Right lung (tissue), 5 donors: ENCODE data around the gene PAN2. TPM values are rescaled to one million over a fixed set of nuclear protein-coding genes. Genes with fewer than 3 reads are reported as not detected.
"Not testable (repeated sequence)": the region's sequence is repeated elsewhere in the genome, so short reads cannot be mapped to it uniquely, and the experiment has no call there.

Source experiments
- DNase-seq, 2 donors: peaks; one replicate each; pipeline ENCODE4 v3.0.0-alpha.2; 2013
- polyA plus RNA-seq, 5 donors: library from polyadenylated mRNA; unstranded; fragments of 120-200 nt; gene quantifications; one replicate each; pipeline versions ENCODE4 v1.2.1 to v1.2.3, GENCODE V29; 2013; ENCODE audit warnings: inconsistent platforms in 1 of 5, low replicate concordance in 1 of 5; ENCODE audit not compliant: insufficient read length in 5 of 5, insufficient read depth in 1 of 5

PAN2 gene
- polyA plus RNA-seq, 5 donors, result 64.8 to 96.1 (median 78.4) TPM

DNA sequence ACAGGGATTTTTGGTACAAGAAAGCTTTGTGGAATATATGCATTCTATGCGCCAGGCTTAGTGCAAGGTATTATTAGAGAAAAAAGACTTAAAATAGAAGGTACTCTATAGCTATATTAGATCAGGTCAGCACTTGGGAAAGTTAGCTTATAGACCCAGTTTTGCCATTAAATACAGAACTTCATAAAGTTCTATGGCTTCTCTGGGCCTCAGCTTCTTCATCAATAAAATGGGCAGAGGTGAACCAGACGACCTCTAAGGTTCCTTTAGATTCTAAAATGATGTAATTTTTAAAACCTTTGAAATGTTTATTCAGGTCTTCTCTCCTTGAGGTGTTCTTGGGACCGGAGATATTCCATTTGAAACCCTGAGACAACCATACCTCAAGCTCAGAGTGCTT is 25.1 kb downstream of the PAN2 start:
- DNase-seq, result no peak

- DNase-seq, result no peak
Measured at GRCh38 chr12:56307221-56307965, 26.4 kb downstream of the PAN2 start.

GRCh38 chr12:56304872-56305590 is 28.8 kb downstream of the PAN2 start:
- DNase-seq, result no peak

DNA sequence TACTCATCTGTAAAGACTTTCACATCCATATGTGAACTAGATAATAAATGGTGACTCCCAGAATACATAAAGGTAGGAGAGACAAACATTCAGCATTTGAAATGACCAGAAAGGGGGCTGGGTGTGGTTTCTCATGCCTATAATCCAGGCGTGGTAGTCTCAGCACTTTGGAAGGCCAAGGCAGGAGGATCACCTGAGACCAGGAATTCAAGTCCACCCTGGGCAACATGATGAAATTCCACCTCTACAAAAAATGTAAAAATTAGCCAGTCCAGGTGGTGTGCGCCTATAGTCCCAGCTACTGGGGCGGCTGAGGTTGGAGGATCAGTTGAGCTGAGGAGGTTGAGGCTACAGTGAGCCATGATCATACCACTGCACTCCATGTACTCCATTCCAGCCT is 29.5 kb downstream of the PAN2 start:
- no peak for DNase-seq

DNA sequence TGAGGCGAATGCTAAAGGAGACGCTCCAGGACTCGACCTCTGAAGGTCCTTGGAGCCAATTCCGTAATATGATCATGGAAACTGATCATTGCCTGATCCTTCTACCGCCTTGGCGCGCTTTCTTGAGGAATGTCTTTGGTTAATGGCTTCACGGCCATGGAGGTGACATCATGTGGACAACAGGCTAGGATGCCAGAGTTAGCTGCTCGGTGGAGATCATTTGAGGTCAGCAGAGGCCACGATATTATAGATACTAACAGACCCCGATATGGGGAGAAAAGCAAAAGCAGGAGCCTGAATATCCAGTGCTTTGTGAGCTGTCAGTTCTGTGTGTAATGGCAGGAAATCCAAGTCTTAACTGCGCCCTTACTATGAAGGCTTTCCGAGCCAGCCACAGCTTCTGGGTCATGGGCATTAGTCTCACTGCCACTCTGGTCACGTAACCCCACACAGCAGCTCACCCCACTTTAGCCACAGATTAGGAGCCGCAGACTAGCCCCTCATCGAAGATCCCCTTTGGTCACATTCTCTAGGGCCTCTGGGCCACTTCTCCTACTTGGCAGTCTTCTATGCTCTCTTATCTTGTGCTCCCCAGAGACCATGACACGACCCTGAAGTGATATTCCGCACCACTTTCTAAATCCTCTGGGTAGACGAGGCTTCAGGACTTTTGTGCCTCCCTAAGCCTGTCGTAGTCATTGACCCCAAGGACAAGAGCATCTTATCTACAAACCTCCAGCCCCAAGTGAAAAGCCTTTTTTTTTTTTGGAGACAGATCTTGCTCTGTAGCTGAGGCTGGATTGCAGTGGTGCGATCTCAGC is 32.9 kb downstream of the PAN2 start:
- DNase-seq, result no peak

- peak; percentile 95 to 97 for DNase-seq
Measured at GRCh38 chr12:56299853-56300643, 33.8 kb downstream of the PAN2 start, which contains the start of gene CS. TSS of gene CS (minus strand) at chr12:56300330. CDS start at chr12:56300201, 129 bp downstream.

GRCh38 chr12:56299308-56299852 is 34.4 kb downstream of the PAN2 start:
- no peak for DNase-seq

- no peak for DNase-seq
Measured at GRCh38 chr12:56298828-56299227, 35.0 kb downstream of the PAN2 start.

GRCh38 chr12:56297400-56297799 is 36.4 kb downstream of the PAN2 start:
- no peak for DNase-seq

- DNase-seq, result no peak
Measured at GRCh38 chr12:56296295-56296694, 37.5 kb downstream of the PAN2 start.

DNA sequence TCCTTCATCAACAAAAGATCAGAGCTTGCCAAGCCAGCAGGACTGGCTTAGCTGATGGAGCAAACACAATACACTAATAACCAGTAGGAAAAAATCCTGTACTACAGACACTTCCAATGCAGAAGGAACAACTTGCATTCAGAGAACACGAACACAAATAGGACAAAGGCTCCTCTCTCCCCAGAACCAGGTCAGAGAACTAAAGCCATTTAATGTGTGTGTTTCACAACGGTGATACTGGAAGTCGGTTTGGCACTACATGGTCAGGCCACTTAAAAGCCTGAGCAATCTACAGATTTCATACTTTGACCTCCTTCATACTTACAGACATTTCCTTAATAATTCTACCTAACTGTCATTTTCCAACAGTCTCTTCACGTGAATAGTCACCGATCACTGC is 40.0 kb downstream of the PAN2 start:
- DNase-seq, result no peak

- DNase-seq, result no peak
Measured at GRCh38 chr12:56288705-56289387, 45.0 kb downstream of the PAN2 start.

GRCh38 chr12:56286044-56286830 is 47.6 kb downstream of the PAN2 start:
- DNase-seq, result no peak

- not testable (repeated sequence) for DNase-seq
Measured at GRCh38 chr12:56284263-56284662, 49.5 kb downstream of the PAN2 start.

- no peak for DNase-seq
Measured at GRCh38 chr12:56282579-56282978, 51.2 kb downstream of the PAN2 start.

GRCh38 chr12:56282030-56282429 is 51.8 kb downstream of the PAN2 start:
- no peak for DNase-seq

DNA sequence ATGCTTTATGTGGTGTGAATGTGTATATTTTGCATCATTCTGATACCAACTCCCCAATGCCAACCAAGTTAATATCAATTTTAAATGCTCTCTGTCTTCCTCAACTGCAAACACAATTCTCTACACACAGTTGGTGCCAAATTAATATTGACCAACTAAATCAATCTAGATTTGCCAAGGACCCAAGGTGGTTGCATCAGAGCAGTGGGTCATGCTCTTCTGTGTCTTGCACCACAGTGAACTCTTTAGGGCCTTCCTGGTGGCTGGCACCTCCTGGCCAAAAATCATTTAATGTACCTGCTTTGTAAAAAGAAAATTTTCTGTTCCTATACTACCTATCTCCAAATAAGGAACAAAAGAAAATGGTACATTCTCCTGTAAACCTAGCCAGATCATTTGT is 53.0 kb downstream of the PAN2 start:
- no peak for DNase-seq

- no peak for DNase-seq
Measured at GRCh38 chr12:56278905-56279304, 54.9 kb downstream of the PAN2 start.

GRCh38 chr12:56274299-56274698 is 59.5 kb downstream of the PAN2 start:
- no peak for DNase-seq

DNA sequence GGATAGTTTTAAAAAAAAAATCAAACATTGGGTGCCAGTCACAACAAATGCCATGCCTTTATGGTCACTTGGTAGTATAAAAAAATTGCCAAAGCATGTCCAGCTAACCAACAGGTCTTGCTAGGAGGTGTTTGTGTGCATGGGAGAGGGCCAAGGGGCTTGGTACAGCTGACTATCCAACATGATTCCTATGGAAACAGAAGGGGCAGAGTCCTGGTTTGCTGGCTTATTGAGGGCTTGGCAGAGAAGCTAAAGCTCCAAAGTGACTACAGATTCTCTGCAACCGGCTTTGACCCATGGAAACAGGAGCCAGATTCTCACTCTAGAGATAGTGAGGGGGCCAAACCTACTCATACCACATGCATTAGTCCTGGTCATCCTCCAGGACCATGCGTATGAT is 61.3 kb downstream of the PAN2 start:
- DNase-seq, result not testable (repeated sequence)
